Activated CD4-positive, alpha-beta T cell treated with anti-CD3 and anti-CD28 coated beads, Interleukin-2, amount 50 U/mL, for 48 hours (primary cell): ENCODE data around the gene BAD.

Source experiments
- DNase-seq, 2 experiments: peaks; one replicate each; pipeline ENCODE4 v3.0.0-alpha.2; 2020

Gene BAD

GRCh38 chr11:64295760-64296159 is 11.3 kb upstream of the BAD start:
- DNase-seq = no peak

GRCh38 chr11:64294774-64295173 is 10.3 kb upstream of the BAD start:
- DNase-seq = no peak

DNA sequence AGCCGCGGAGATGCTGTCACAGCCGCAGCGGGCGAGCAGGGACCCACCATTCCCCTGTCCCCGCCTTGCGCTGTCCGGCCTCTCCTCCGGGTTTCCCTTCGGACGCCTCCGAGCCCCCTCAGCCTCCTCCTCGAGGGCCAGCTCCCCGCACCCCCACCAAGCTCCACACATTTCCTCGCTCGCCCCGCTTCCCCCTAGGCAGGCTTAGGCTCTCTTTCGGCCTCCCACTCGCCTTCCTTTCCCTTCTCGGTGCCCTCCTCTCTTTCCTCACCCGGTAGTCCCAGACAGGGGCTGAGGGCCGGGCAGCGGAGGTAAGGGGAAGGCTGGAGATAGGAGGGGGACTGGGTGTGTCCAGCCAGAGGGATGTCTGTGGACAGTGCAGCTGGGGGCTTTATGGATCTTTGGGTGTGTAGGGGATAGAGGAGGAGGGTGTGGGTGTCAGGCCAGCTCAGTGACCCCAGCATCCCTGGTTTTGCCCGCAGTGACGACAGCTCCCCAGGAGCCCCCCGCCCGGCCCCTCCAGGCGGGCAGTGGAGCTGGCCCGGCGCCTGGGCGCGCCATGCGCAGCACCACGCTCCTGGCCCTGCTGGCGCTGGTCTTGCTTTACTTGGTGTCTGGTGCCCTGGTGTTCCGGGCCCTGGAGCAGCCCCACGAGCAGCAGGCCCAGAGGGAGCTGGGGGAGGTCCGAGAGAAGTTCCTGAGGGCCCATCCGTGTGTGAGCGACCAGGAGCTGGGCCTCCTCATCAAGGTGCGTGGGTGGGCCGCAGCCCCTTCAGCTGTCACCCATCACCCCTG is 8.2 kb upstream of the BAD start:
- DNase-seq = no peak

GRCh38 chr11:64291752-64292459 is 7.4 kb upstream of the BAD start:
- no peak for DNase-seq

GRCh38 chr11:64291262-64291751 is 6.8 kb upstream of the BAD start, which contains the start of gene KCNK4:
KCNK4 (plus strand) TSS chr11:64291302; CDS start chr11:64293019, 1,717 bp downstream.
- no peak for DNase-seq

DNA sequence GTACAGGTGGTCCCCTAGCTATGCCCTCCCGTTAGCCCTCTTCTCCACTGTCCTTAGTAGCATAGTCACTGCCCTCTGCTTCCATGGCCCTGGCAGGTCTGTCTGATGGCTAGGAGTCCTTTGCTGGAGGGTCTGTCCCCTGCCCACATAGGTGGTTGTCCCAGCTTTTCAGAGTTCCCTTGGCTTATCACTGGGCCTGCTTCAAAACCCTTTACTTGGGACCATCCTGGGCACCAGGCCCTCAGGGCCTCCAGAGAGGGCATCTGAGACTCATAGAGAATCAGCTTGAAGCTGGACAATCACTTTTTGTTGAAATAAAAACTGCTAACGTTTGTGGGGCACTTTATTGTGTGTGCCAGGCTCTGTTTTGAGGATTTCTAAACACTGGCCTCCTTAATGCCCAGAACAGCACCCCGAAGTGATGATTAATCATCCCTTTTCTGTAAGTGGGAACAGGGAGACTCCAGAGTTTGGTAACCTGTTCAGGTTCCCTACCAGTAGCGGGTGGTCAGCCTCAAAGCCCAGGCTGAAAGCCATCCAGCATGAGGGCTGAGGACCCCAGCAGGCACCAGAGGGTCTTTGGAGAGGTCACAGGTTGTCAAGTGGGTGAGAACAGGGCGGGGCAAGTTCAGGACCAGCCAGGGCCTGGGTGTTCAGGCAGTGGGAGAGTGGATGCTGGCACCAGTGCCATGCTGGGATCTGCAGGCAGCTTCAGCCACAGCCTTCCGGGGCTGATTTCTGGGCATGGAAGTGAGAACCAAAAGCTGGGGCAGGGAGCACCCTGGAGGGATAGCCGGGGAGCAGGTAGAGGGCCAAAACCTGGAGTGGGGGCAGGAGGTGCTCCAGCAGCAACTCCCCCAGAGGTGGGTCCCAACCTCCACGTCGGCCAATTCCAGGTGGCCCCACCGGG is 6.1 kb upstream of the BAD start:
- DNase-seq = no peak

DNA sequence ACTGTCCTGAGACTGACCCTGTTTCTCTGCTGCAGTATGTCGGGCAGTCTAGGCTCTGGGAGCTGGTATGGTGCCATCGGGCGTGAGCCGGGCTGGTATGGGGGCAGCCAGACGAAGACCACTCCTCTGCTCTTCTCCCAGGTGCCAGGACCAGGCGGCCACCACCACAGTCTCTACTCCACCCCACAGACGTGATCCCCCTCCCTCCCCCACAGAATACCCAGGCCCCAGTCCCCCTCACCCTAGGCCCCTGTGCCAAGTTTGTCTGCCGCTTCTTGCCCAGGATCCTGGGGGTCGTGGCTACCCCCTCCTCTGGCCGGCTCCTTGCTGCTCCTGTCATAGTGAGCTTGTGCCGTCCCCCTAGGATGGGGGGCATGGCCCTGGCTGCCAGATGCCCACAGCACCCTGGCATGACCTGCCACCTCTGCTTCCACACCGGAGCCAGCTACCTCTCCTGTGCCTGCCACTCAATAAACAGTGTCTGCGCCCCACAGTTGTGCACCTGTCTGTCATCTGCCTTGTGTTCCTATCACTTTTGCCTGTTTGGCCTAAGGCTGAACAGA is 4.6 kb upstream of the BAD start:
- DNase-seq = no peak

DNA sequence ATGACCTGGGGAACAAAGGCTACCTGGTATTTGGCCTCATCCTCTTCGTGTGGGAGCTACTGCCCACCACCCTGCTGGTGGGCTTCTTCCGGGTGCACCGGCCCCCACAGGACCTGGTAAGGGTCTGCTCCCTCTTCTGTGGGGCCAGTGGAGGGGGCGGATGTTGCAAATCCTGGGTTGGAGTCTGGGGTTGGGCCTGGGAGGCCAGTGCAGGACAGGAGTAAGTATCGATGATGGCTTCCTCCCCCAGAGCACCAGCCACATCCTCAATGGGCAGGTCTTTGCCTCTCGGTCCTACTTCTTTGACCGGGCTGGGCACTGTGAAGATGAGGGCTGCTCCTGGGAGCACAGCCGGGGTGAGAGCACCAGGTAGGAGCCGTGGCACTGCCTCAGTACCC is 3.9 kb upstream of the BAD start:
- DNase-seq = no peak

GRCh38 chr11:64287676-64288352 is 3.3 kb upstream of the BAD start:
- DNase-seq = no peak

- no peak for DNase-seq
These were observed 2.3 kb upstream of the BAD start for GRCh38 chr11:64286801-64287159.

DNA sequence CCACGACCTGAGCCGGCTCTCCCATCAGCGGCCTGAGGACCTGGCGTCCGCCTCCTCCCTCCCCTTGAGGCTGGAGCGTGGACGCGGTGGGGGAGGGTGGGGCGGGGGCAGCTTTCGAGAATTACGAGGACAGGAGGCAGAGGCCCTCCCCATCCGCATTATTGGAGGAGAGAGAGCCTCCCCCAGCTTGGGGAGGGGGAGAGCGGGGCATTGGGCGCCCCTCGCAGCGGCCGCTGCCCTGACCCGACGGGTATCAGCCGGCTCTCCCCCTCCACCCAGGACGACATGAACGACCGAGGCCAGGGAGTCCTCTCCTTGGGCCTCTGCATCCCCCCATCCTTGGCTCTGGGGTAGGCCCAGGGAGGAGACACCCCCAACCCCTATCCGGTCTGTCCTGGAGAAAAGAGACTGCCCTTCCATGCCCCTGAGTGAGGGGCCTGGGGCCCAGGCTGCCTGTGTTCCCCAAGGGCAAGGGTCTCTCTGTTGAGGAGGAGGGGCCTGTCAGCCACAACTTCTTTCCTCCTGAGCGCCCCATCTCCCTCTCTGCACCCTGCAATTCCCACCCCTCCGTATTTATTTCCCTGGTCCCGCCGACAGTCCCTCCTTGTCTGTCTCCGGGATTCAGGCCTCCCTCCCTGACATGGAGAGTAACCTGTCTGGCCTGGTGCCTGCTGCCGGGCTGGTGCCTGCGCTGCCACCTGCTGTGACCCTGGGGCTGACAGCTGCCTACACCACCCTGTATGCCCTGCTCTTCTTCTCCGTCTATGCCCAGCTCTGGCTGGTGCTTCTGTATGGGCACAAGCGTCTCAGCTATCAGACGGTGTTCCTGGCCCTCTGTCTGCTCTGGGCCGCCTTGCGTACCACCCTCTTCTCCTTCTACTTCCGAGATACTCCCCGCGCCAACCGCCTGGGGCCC is 1.7 kb upstream of the BAD start:
- peak in 1 of 2 experiments; percentile 38 for DNase-seq

DNA sequence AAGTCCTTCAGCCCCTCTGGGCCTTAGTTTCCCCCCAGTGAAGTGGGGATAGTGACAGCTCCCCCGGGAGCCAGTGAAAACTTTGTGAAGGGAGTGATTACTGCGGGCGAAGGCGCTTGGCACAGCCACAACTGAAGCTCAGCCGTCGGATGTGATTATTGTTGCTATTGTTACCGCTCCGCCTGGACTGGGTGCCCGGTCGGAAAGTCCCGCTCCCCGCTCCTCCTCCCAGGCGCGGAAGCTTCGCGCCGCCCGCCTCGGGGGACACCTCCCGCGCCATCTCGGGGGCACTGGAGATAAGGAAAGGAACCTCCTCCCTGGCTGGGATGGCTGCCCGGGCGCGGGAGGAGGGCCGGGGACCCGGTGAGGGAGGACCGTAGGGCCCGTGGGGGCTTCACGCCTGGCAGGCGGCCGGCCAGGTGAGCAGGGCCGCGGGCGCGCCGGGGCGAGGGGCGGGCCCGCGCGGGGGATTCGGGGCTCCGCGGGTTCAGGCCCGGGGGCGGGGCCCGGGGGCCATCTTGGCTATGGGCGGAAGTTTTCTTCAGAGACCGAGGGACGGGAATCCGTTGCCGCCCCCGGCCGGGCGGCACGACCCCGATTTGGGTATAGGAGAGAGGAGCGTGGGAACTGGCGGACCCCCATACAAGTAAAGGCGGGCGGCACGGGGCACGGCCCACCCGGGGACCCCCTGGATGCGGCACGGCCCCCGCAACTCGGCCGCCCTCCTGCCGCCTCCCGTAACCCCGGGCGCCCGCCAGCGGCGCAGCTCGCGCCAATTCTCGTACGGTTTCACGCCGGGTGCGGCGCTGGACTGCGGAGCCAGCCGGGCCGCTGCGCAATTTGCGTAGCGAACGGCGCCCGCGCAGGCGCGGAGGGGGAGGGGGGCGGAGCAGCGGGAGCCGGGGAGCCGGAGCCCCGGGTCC is 758 bp upstream of the BAD start, which contains the start of gene GPR137:
Gene GPR137 (plus strand): TSS at position 887 of the 923 bp plus-strand sequence. CDS start 677 bp downstream, outside the sequence.
- peak; percentile 89 to 91 for DNase-seq

DNA sequence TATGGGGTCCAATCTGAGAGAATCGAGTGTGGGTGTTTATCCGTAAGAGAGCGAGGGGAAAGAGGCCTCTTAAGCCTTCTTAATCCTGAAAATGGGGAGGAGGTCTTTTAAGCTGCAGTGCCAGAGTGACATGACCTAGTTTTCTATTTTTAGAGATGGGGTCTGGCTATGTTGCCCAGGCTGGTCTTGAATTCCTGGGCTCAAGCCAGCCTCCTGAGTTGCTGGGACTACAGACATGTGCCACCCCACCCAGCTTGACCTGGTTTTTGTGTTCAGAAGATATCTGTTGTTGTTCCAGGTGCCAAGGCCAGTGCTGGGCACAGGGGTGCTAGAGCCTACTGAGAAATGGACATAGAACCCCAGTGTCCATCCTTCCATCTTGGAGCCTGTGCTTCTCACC is 1.4 kb downstream of the BAD start:
- DNase-seq = no peak

GRCh38 chr11:64281957-64282770 is 2.3 kb downstream of the BAD start:
- DNase-seq = no peak

DNA sequence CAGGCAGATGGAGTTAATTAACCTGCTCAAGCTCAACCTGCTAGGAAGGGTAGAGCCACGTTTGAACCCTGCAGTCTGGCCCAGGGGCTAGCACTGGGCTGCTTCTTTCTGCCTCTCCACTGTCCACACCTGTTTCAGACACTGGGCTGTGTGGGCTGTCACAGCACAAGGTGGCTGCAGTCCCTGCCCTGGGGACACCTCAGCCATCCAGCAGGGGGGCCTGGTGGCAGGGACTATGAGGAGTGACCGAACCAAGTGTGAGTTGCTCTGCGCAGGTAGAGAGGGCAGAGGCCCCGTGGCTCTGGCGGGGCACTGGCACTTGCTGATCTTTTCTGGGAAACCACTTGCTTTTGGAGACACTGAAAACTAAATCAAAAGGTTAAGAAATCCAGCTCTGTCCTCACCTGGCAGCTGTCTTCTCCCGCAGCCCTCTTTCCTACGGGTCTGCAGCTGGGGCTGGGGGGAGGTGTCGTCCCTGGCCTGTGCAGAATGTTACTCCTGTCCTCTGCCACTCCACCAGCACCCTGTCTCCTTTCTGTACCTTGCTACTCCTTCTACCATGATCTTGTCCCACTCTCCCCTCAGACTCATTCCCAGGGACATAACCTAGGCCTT is 5.8 kb downstream of the BAD start:
- no peak for DNase-seq

DNA sequence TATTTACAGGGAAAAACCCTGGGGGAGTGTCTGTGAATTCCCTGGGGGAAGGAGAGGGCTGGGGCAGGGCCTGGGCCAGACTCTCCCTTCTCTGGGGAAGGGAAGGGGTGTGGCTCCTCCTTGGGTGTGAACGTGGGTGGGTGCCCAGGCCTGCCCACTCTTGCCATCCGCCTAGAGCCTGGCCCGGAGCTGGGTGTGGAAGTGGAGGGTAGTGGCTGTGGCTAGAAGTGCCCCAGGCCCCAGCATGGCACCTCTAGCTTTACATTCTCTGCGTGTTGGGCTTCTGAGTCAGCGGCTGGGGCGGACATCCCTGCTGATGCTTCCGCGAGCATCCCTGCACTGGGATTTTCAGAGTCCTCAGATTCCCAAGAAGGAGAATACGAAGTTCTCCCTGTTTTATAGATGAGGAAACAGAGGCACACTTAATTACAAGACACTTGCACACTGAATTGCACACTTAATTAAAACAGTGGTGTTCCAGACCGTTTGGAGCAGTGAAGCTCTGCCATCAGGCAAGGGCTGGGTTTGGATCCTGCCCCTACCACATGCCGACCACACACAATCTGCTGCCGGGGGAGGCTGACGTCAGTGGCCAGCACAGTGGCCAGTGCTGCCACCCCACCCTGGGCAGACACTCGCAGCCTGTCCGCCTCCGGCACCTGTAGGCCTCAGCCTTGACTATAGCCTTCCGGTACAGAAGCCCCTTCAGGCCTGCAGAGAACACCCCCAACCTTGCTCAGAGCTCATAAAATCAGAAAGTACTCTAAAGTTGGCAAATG is 7.6 kb downstream of the BAD start:
- DNase-seq = no peak

GRCh38 chr11:64275841-64276240 is 8.6 kb downstream of the BAD start:
- no peak for DNase-seq
